Neural cell (in vitro differentiated cells): ENCODE results near the gene ZBTB7C. TPM values are rescaled to one million over a fixed set of nuclear protein-coding genes. Genes with fewer than 3 reads are reported as not detected.

Experiments used
- H2AFZ ChIP-seq: fragments of 200-600, 300-800 bp; sonication (generic), shearing (Covaris generic); 2 replicates; pipeline ENCODE4 v1.6.0; 2014; ENCODE audit warnings: low read depth, mild to moderate bottlenecking, antibody characterized with exemption, low read length, moderate library complexity
- H3F3A ChIP-seq: fragments of 200-600 bp; shearing (Covaris generic); 2 replicates; pipeline ENCODE4 v1.6.1; 2016; ENCODE audit warnings: mild to moderate bottlenecking, moderate library complexity, mixed read lengths, antibody characterized with exemption, low read length; ENCODE audit not compliant: insufficient read depth, poor library complexity, severe bottlenecking
- H3K27ac ChIP-seq: fragments of 200-600, 300-800 bp; sonication (generic), shearing (Covaris generic); 2 replicates; pipeline ENCODE4 v1.5.1; 2014; ENCODE audit warnings: mild to moderate bottlenecking, low read length, moderate library complexity
- H3K27me3 ChIP-seq: fragments of 300-800, 200-600 bp; sonication (generic), shearing (Covaris generic); 2 replicates; pipeline ENCODE4 v1.6.0; 2014; ENCODE audit warnings: mild to moderate bottlenecking, low read depth, low read length, moderate library complexity; ENCODE audit not compliant: insufficient read depth
- H3K36me3 ChIP-seq: fragments of 300-800, 200-600 bp; sonication (generic), shearing (Covaris generic); 2 replicates; pipeline ENCODE4 v1.5.1; 2014; ENCODE audit warnings: mild to moderate bottlenecking, antibody characterized with exemption, low read length, moderate library complexity; ENCODE audit not compliant: insufficient read depth
- H3K4me2 ChIP-seq: fragments of 300-800, 200-600 bp; sonication (generic), shearing (Covaris generic); 2 replicates; pipeline ENCODE4 v1.6.0; 2014; ENCODE audit warnings: mild to moderate bottlenecking, low read length
- H3K4me3 ChIP-seq: fragments of 300-800, 200-600 bp; sonication (generic), shearing (Covaris generic); 2 replicates; pipeline ENCODE4 v1.5.1; 2014; ENCODE audit warnings: mild to moderate bottlenecking, low read length, moderate library complexity
- H3K79me2 ChIP-seq: fragments of 200-600 bp; shearing (Covaris generic); replicated peaks from 2 replicates; pipeline ENCODE4 v1.6.0; 2014; ENCODE audit warnings: mild to moderate bottlenecking, low read length, moderate library complexity; ENCODE audit not compliant: insufficient read depth
- H3K9ac ChIP-seq: fragments of 300-800, 200-600 bp; sonication (generic), shearing (Covaris generic); 2 replicates; pipeline ENCODE4 v1.6.1; 2016; ENCODE audit warnings: mild to moderate bottlenecking, low read length, mixed read lengths
- H3K9me2 ChIP-seq: fragments of 200-600 bp; shearing (Covaris generic); 2 replicates; pipeline ENCODE4 v1.6.1; 2016; ENCODE audit warnings: mild to moderate bottlenecking, low read length, mixed read lengths; ENCODE audit not compliant: insufficient read depth
- H3K9me3 ChIP-seq: fragments of 200-600, 300-800 bp; sonication (generic), shearing (Covaris generic); 2 replicates; pipeline ENCODE4 v1.6.1; 2016; ENCODE audit warnings: mild to moderate bottlenecking, mixed run types, low read length, moderate library complexity, mixed read lengths
- H4K20me1 ChIP-seq: fragments of 200-600 bp; shearing (Covaris generic); 2 replicates; pipeline ENCODE4 v1.6.1; 2016; ENCODE audit warnings: mild to moderate bottlenecking, mixed run types; ENCODE audit not compliant: insufficient read depth
- EP300 ChIP-seq: fragments of 450-650 bp; conservative IDR thresholded peaks from 2 replicates; pipeline ENCODE4 v1.6.1; 2014; ENCODE audit warnings: antibody characterized with exemption, mild to moderate bottlenecking, moderate library complexity; ENCODE audit not compliant: poor library complexity, severe bottlenecking
- MXI1 ChIP-seq: fragments of 450-650 bp; conservative IDR thresholded peaks from 2 replicates; pipeline ENCODE4 v1.6.1; 2014; ENCODE audit warnings: antibody characterized with exemption, mild to moderate bottlenecking; ENCODE audit not compliant: poor library complexity, severe bottlenecking
- POLR2AphosphoS5 ChIP-seq: IDR thresholded peaks from 2 replicates; pipeline ENCODE4 v1.6.1; 2012
- RAD21 ChIP-seq: fragments of 450-650 bp; conservative IDR thresholded peaks from 2 replicates; pipeline ENCODE4 v1.6.1; 2014; ENCODE audit warnings: antibody characterized with exemption, mild to moderate bottlenecking, moderate library complexity
- REST ChIP-seq: IDR thresholded peaks from 2 replicates; pipeline ENCODE4 v1.6.1; 2012; ENCODE audit warnings: borderline replicate concordance
- SMC3 ChIP-seq: fragments of 450-650 bp; conservative IDR thresholded peaks from 2 replicates; pipeline ENCODE4 v1.6.1; 2014; ENCODE audit warnings: antibody characterized with exemption, mild to moderate bottlenecking, moderate library complexity; ENCODE audit not compliant: poor library complexity
- TAF1 ChIP-seq: IDR thresholded peaks from 2 replicates; pipeline ENCODE4 v1.6.1; 2012; ENCODE audit warnings: low read depth
- polyA plus RNA-seq: library from polyadenylated mRNA; depleted of rRNA; stranded (reverse); fragments of >200 nt; gene quantifications from 2 replicates; pipeline ENCODE4 v1.2.3, GENCODE V29; 2014
- TF ChIP-seq, protein P1 (sequence below): fragments of 450-650 bp; IDR thresholded peaks from 2 replicates; pipeline ENCODE4 v1.5.1; 2014; ENCODE audit warnings: antibody characterized with exemption, mild to moderate bottlenecking, moderate library complexity; ENCODE audit not compliant: poor library complexity, severe bottlenecking

ZBTB7C gene
- polyA plus RNA-seq, 1 donor from 2014 or later, result 2.4 TPM

GRCh38 chr18:48385596-48385995, 23.6 kb downstream of the ZBTB7C start:
- no peak overlapping the region for H2AFZ ChIP-seq
- TF ChIP-seq TAF1 (no peak), POLR2AphosphoS5 (no peak), SMC3 (no peak)
- TF ChIP-seq, protein P1, sequence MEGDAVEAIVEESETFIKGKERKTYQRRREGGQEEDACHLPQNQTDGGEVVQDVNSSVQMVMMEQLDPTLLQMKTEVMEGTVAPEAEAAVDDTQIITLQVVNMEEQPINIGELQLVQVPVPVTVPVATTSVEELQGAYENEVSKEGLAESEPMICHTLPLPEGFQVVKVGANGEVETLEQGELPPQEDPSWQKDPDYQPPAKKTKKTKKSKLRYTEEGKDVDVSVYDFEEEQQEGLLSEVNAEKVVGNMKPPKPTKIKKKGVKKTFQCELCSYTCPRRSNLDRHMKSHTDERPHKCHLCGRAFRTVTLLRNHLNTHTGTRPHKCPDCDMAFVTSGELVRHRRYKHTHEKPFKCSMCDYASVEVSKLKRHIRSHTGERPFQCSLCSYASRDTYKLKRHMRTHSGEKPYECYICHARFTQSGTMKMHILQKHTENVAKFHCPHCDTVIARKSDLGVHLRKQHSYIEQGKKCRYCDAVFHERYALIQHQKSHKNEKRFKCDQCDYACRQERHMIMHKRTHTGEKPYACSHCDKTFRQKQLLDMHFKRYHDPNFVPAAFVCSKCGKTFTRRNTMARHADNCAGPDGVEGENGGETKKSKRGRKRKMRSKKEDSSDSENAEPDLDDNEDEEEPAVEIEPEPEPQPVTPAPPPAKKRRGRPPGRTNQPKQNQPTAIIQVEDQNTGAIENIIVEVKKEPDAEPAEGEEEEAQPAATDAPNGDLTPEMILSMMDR, result no peak
- no peaks in the 10 kb centered on the region for H3K9me3 ChIP-seq
- no peak overlapping the region for H3K9ac ChIP-seq
- no peak overlapping the region for H3K27ac ChIP-seq
- no peaks in the 10 kb centered on the region for H3K36me3 ChIP-seq
- H3K27me3 ChIP-seq, result no peaks in the 10 kb centered on the region
- H3F3A ChIP-seq, result no peaks in the 10 kb centered on the region
- no peaks in the 10 kb centered on the region for H4K20me1 ChIP-seq
- no peak overlapping the region for H3K4me2 ChIP-seq
- no peaks in the 10 kb centered on the region for H3K79me2 ChIP-seq
- no peak overlapping the region for H3K4me3 ChIP-seq
- H3K9me2 ChIP-seq, result no peaks in the 10 kb centered on the region

DNA sequence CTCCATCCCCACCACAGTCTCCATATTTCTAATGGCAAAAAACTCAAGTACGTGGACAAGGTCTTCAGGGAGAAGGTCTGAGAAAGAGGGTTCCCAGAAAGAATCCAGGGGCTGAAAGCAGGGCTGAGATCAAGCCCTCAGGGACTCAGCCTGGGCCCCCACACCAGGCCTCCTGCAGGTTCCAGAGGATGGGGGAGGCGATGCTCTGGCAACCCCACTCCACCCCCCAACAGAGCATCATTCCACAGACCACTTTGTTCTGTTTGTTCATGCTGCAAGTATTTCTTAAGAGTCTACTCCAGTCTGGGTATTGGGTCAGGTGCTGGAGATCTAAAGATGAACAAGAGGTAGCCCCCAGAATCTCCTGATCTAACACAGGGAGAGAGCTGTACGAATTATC, 32.2 kb downstream of the ZBTB7C start:
- TF ChIP-seq RAD21, result no peak
- no peak for TF ChIP-seq EP300
- TF ChIP-seq POLR2AphosphoS5, result no peak
- Histone ChIP-seq H3K4me3 (no peak overlapping the region), H3K9ac (no peak overlapping the region), H3K27me3 (no peaks in the 10 kb centered on the region), H3K79me2 (no peaks in the 10 kb centered on the region), H3K36me3 (no peaks in the 10 kb centered on the region), H4K20me1 (no peaks in the 10 kb centered on the region), H3K9me3 (no peaks in the 10 kb centered on the region), H2AFZ (no peak overlapping the region), H3F3A (no peaks in the 10 kb centered on the region), H3K4me2 (no peak overlapping the region), H3K9me2 (no peaks in the 10 kb centered on the region), H3K27ac (no peak overlapping the region)

DNA sequence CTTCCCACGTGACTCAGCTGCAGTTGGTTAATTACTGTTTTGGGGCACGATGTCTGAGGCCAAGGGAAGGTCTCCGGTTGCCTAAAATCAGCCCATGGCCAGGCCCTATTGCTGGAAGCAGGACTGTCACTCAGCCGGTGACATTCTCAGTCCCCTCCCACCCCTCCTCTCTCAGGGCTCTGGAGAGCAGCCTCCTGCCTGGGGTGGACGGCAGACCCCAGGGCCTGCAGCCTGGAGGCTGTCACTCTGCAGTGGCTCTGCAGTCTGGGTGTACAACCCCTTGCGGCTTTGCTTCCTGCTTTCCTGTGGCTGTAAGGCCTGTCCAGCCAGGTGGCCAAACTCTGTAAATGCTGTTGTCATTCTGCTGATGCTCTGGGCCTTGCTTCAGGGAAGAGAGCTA, 32.8 kb downstream of the ZBTB7C start:
- H2AFZ ChIP-seq, result no peak overlapping the region

More for the DNA sequence above, 32.8 kb downstream of the ZBTB7C start:
- Histone ChIP-seq H3K9me2 (no peaks in the 10 kb centered on the region), H3K4me2 (no peak overlapping the region), H3K79me2 (no peaks in the 10 kb centered on the region), H3K27ac (no peak overlapping the region), H3K9ac (no peak overlapping the region), H3K9me3 (no peaks in the 10 kb centered on the region), H3K27me3 (no peaks in the 10 kb centered on the region), H3K4me3 (no peak overlapping the region), H3F3A (no peaks in the 10 kb centered on the region), H4K20me1 (no peaks in the 10 kb centered on the region), H3K36me3 (no peaks in the 10 kb centered on the region)
- TF ChIP-seq RAD21 (no peak), SMC3 (no peak), EP300 (no peak), TAF1 (no peak), REST (no peak), MXI1 (no peak), POLR2AphosphoS5 (no peak)
